Activated T-helper 17 cell treated with anti-CD3 and anti-CD28 coated beads, Interleukin-2, amount 50 U/mL, for 72 hours (primary cell): ENCODE measurements around the gene SKI. TPM values are rescaled to one million over a fixed set of nuclear protein-coding genes. Genes with fewer than 3 reads are reported as not detected.
A peak's percentile ranks its signal among the peaks of the same experiment; 100 is the strongest.
"Not testable (repeated sequence)": the region's sequence is repeated elsewhere in the genome, so short reads cannot be mapped to it uniquely, and the experiment has no call there.

Experiments
- ATAC-seq: fragments of 150-1000 bp; cut with Tn5 transposase; replicated peaks from 2 replicates; pipeline ENCODE4 v1.10.0; 2021; ENCODE audit warnings: mild to moderate bottlenecking, moderate library complexity
- H3K27ac Mint-ChIP-seq: one replicate; pipeline ENCODE4 v1.8.0; 2022; ENCODE audit warnings: mixed read lengths
- H3K27me3 Mint-ChIP-seq: one replicate; pipeline ENCODE4 v1.8.0; 2022; ENCODE audit warnings: mixed read lengths
- H3K36me3 Mint-ChIP-seq: one replicate; pipeline ENCODE4 v1.8.0; 2022; ENCODE audit warnings: low read depth, mild to moderate bottlenecking, mixed read lengths
- H3K4me1 Mint-ChIP-seq: one replicate; pipeline ENCODE4 v1.8.0; 2022; ENCODE audit warnings: mixed read lengths
- H3K4me3 Mint-ChIP-seq: one replicate; pipeline ENCODE4 v1.8.0; 2022; ENCODE audit warnings: mild to moderate bottlenecking, mixed read lengths
- H3K9me3 Mint-ChIP-seq: one replicate; pipeline ENCODE4 v1.8.0; 2022; ENCODE audit warnings: mixed read lengths
- total RNA-seq, 2 donors: library from RNA; stranded (reverse); gene quantifications; one replicate each; pipeline ENCODE4 v1.2.3, GENCODE V29; 2022

Gene SKI
- total RNA-seq, 2 donors from 2014 or later = 39.5 to 52.1 TPM

GRCh38 chr1:2322581-2323211 is 94.6 kb downstream of the SKI start:
- Mint-ChIP-seq H3K4me3 (no peak overlapping the region), H3K36me3 (no peaks in the 10 kb centered on the region), H3K27ac (no peak overlapping the region)

GRCh38 chr1:2323451-2323974 is 95.4 kb downstream of the SKI start:
- peaks cover 6% of the 10 kb centered on the region for H3K4me1 Mint-ChIP-seq
- no peak overlapping the region for H3K4me3 Mint-ChIP-seq
- no peak for ATAC-seq
- no peaks in the 10 kb centered on the region for H3K36me3 Mint-ChIP-seq
- H3K27ac Mint-ChIP-seq = no peak overlapping the region
- H3K27me3 Mint-ChIP-seq = no peaks in the 10 kb centered on the region
- H3K9me3 Mint-ChIP-seq = no peaks in the 10 kb centered on the region

More at GRCh38 chr1:2322581-2323211, 94.6 kb downstream of the SKI start:
- Mint-ChIP-seq H3K9me3 (no peaks in the 10 kb centered on the region), H3K27me3 (no peaks in the 10 kb centered on the region), H3K4me1 (peaks cover 6% of the 10 kb centered on the region)
- no peak for ATAC-seq

GRCh38 chr1:2324553-2325366 is 96.6 kb downstream of the SKI start:
- Mint-ChIP-seq H3K9me3 (no peaks in the 10 kb centered on the region), H3K4me1 (peaks cover 6% of the 10 kb centered on the region), H3K4me3 (no peak overlapping the region), H3K36me3 (no peaks in the 10 kb centered on the region), H3K27me3 (no peaks in the 10 kb centered on the region), H3K27ac (peak overlapping the region; percentile 86)
- ATAC-seq = no peak

GRCh38 chr1:2326524-2326923 is 98.4 kb downstream of the SKI start:
- Mint-ChIP-seq H3K4me1 (peaks cover 6% of the 10 kb centered on the region), H3K9me3 (no peaks in the 10 kb centered on the region), H3K27me3 (no peaks in the 10 kb centered on the region), H3K27ac (peak overlapping the region; percentile 20), H3K4me3 (no peak overlapping the region), H3K36me3 (no peaks in the 10 kb centered on the region)
- ATAC-seq = no peak

GRCh38 chr1:2327162-2327561 is 99.0 kb downstream of the SKI start:
- H3K27me3 Mint-ChIP-seq, H3K36me3 Mint-ChIP-seq, ATAC-seq, H3K4me1 Mint-ChIP-seq, H3K9me3 Mint-ChIP-seq, H3K4me3 Mint-ChIP-seq: not testable (repeated sequence)
- H3K27ac Mint-ChIP-seq = peak overlapping the region; percentile 20

- no peak overlapping the region for H3K27ac Mint-ChIP-seq
- H3K4me1 Mint-ChIP-seq = peaks cover 6% of the 10 kb centered on the region
These were observed 99.7 kb downstream of the SKI start for GRCh38 chr1:2327841-2328240.

GRCh38 chr1:2328676-2329455 is 100.7 kb downstream of the SKI start:
- Mint-ChIP-seq H3K9me3 (no peaks in the 10 kb centered on the region), H3K27me3 (no peaks in the 10 kb centered on the region), H3K36me3 (no peaks in the 10 kb centered on the region), H3K4me1 (peaks cover 6% of the 10 kb centered on the region), H3K4me3 (no peak overlapping the region), H3K27ac (no peak overlapping the region)
- no peak for ATAC-seq

More at GRCh38 chr1:2327841-2328240, 99.7 kb downstream of the SKI start:
- Mint-ChIP-seq H3K27me3 (no peaks in the 10 kb centered on the region), H3K4me3 (no peak overlapping the region), H3K9me3 (no peaks in the 10 kb centered on the region), H3K36me3 (no peaks in the 10 kb centered on the region)
- no peak for ATAC-seq

GRCh38 chr1:2330035-2330434 is 101.9 kb downstream of the SKI start:
- Mint-ChIP-seq H3K36me3 (no peaks in the 10 kb centered on the region), H3K27me3 (no peaks in the 10 kb centered on the region), H3K9me3 (no peaks in the 10 kb centered on the region), H3K4me3 (no peak overlapping the region), H3K27ac (no peak overlapping the region), H3K4me1 (peaks cover 6% of the 10 kb centered on the region)
- ATAC-seq = no peak

GRCh38 chr1:2330519-2331199 is 102.5 kb downstream of the SKI start:
- Mint-ChIP-seq H3K27me3 (no peaks in the 10 kb centered on the region), H3K4me1 (peaks cover 6% of the 10 kb centered on the region), H3K9me3 (no peaks in the 10 kb centered on the region), H3K4me3 (no peak overlapping the region), H3K36me3 (no peaks in the 10 kb centered on the region), H3K27ac (no peak overlapping the region)
- ATAC-seq = no peak

GRCh38 chr1:2331200-2331544 is 103.1 kb downstream of the SKI start:
- H3K27ac Mint-ChIP-seq = no peak overlapping the region
- no peaks in the 10 kb centered on the region for H3K27me3 Mint-ChIP-seq
- H3K4me3 Mint-ChIP-seq = no peak overlapping the region
- no peak for ATAC-seq
- peaks cover 6% of the 10 kb centered on the region for H3K4me1 Mint-ChIP-seq
- no peaks in the 10 kb centered on the region for H3K9me3 Mint-ChIP-seq
- H3K36me3 Mint-ChIP-seq = no peaks in the 10 kb centered on the region

- H3K9me3 Mint-ChIP-seq, H3K27me3 Mint-ChIP-seq, H3K4me1 Mint-ChIP-seq, H3K36me3 Mint-ChIP-seq, H3K4me3 Mint-ChIP-seq, ATAC-seq, H3K27ac Mint-ChIP-seq: not testable (repeated sequence)
These were observed 103.5 kb downstream of the SKI start for GRCh38 chr1:2331580-2331979.

- Mint-ChIP-seq H3K9me3 (no peaks in the 10 kb centered on the region), H3K36me3 (no peaks in the 10 kb centered on the region), H3K27me3 (no peaks in the 10 kb centered on the region), H3K4me1 (no peaks in the 10 kb centered on the region), H3K4me3 (no peak overlapping the region), H3K27ac (no peak overlapping the region)
- ATAC-seq = no peak
These were observed 106.2 kb downstream of the SKI start for GRCh38 chr1:2334366-2334765.

- Mint-ChIP-seq H3K9me3 (no peaks in the 10 kb centered on the region), H3K27ac (no peak overlapping the region), H3K4me3 (no peak overlapping the region), H3K36me3 (no peaks in the 10 kb centered on the region), H3K4me1 (no peaks in the 10 kb centered on the region), H3K27me3 (no peaks in the 10 kb centered on the region)
- no peak for ATAC-seq
These were observed 106.9 kb downstream of the SKI start for GRCh38 chr1:2334883-2335534.
